Skeletal muscle satellite cell (primary cell): ENCODE data around the gene FAM13C.

ENCODE experiments used
- H3K27me3 ChIP-seq: 2 replicates; pipeline ENCODE4 v1.7.0; 2013; ENCODE audit warnings: low read length; ENCODE audit not compliant: control insufficient read depth, insufficient read depth
- H3K36me3 ChIP-seq: 2 replicates; pipeline ENCODE4 v1.7.0; 2013; ENCODE audit warnings: mild to moderate bottlenecking, control low read depth, low read length; ENCODE audit not compliant: insufficient read depth
- H3K4me1 ChIP-seq: 2 replicates; pipeline ENCODE4 v1.7.0; 2013; ENCODE audit warnings: low read length; ENCODE audit not compliant: control insufficient read depth, insufficient read depth
- H3K4me2 ChIP-seq: 2 replicates; pipeline ENCODE4 v1.7.0; 2013; ENCODE audit warnings: mild to moderate bottlenecking, low read length
- H3K4me3 ChIP-seq: 2 replicates; pipeline ENCODE4 v1.7.0; 2013; ENCODE audit warnings: low read length
- H3K9ac ChIP-seq: 2 replicates; pipeline ENCODE4 v1.7.0; 2013; ENCODE audit warnings: mild to moderate bottlenecking, low read depth, low read length, moderate library complexity
- H3K9me3 ChIP-seq: replicated peaks from 2 replicates; pipeline ENCODE4 v1.7.0; 2013; ENCODE audit warnings: mild to moderate bottlenecking, control low read depth, low read length

The FAM13C gene

GRCh38 chr10:59287587-59288255, 74.6 kb downstream of the FAM13C start:
- peaks cover 13% of the 10 kb centered on the region for H3K4me1 ChIP-seq
- no peak overlapping the region for H3K4me2 ChIP-seq
- no peaks in the 10 kb centered on the region for H3K9me3 ChIP-seq
- no peak overlapping the region for H3K4me3 ChIP-seq
- H3K36me3 ChIP-seq: no peaks in the 10 kb centered on the region
- no peak overlapping the region for H3K9ac ChIP-seq
- no peaks in the 10 kb centered on the region for H3K27me3 ChIP-seq

GRCh38 chr10:59285848-59286247, 76.5 kb downstream of the FAM13C start:
- no peak overlapping the region for H3K9ac ChIP-seq
- H3K36me3 ChIP-seq: no peaks in the 10 kb centered on the region
- H3K4me1 ChIP-seq: peaks cover 13% of the 10 kb centered on the region
- H3K27me3 ChIP-seq: no peaks in the 10 kb centered on the region
- H3K4me3 ChIP-seq: no peak overlapping the region
- no peaks in the 10 kb centered on the region for H3K9me3 ChIP-seq
- H3K4me2 ChIP-seq: no peak overlapping the region

GRCh38 chr10:59285073-59285472, 77.3 kb downstream of the FAM13C start:
- Histone ChIP-seq H3K36me3 (no peaks in the 10 kb centered on the region), H3K9me3 (no peaks in the 10 kb centered on the region), H3K27me3 (no peaks in the 10 kb centered on the region), H3K4me3 (no peak overlapping the region), H3K4me2 (no peak overlapping the region), H3K9ac (no peak overlapping the region), H3K4me1 (peaks cover 13% of the 10 kb centered on the region)

GRCh38 chr10:59284118-59284975, 78.0 kb downstream of the FAM13C start:
- H3K4me3 ChIP-seq: peak overlapping the region; percentile 27
- H3K27me3 ChIP-seq: no peaks in the 10 kb centered on the region
- H3K4me1 ChIP-seq: peaks cover 13% of the 10 kb centered on the region
- peak overlapping the region; percentile 24 for H3K9ac ChIP-seq
- peak overlapping the region; percentile 70 for H3K4me2 ChIP-seq
- H3K36me3 ChIP-seq: no peaks in the 10 kb centered on the region
- H3K9me3 ChIP-seq: no peaks in the 10 kb centered on the region

GRCh38 chr10:59283456-59284091, 78.8 kb downstream of the FAM13C start:
- Histone ChIP-seq H3K4me1 (peaks cover 13% of the 10 kb centered on the region), H3K9me3 (no peaks in the 10 kb centered on the region), H3K36me3 (no peaks in the 10 kb centered on the region), H3K9ac (peak overlapping the region; percentile 24), H3K4me2 (peak overlapping the region; percentile 70), H3K4me3 (peak overlapping the region; percentile 35), H3K27me3 (no peaks in the 10 kb centered on the region)

GRCh38 chr10:59281861-59282260, 80.5 kb downstream of the FAM13C start:
- no peak overlapping the region for H3K4me2 ChIP-seq
- peaks cover 13% of the 10 kb centered on the region for H3K4me1 ChIP-seq
- H3K4me3 ChIP-seq: no peak overlapping the region
- H3K9me3 ChIP-seq: no peaks in the 10 kb centered on the region
- H3K27me3 ChIP-seq: no peaks in the 10 kb centered on the region
- no peaks in the 10 kb centered on the region for H3K36me3 ChIP-seq
- H3K9ac ChIP-seq: no peak overlapping the region

GRCh38 chr10:59279991-59280505, 82.3 kb downstream of the FAM13C start:
- no peaks in the 10 kb centered on the region for H3K36me3 ChIP-seq
- H3K27me3 ChIP-seq: no peaks in the 10 kb centered on the region
- no peak overlapping the region for H3K4me2 ChIP-seq
- H3K4me1 ChIP-seq: peaks cover 13% of the 10 kb centered on the region
- H3K4me3 ChIP-seq: no peak overlapping the region
- H3K9ac ChIP-seq: no peak overlapping the region
- H3K9me3 ChIP-seq: no peaks in the 10 kb centered on the region

- Histone ChIP-seq H3K9me3 (no peaks in the 10 kb centered on the region), H3K4me3 (no peak overlapping the region), H3K27me3 (no peaks in the 10 kb centered on the region), H3K9ac (no peak overlapping the region), H3K4me1 (peaks cover 13% of the 10 kb centered on the region), H3K4me2 (no peak overlapping the region), H3K36me3 (no peaks in the 10 kb centered on the region)
Measured at GRCh38 chr10:59279476-59279875, 82.9 kb downstream of the FAM13C start.

- Histone ChIP-seq H3K4me1 (no peaks in the 10 kb centered on the region), H3K4me2 (no peak overlapping the region), H3K27me3 (no peaks in the 10 kb centered on the region), H3K4me3 (no peak overlapping the region), H3K9ac (no peak overlapping the region), H3K36me3 (no peaks in the 10 kb centered on the region), H3K9me3 (no peaks in the 10 kb centered on the region)
Measured at GRCh38 chr10:59276919-59277318, 85.4 kb downstream of the FAM13C start.

GRCh38 chr10:59276133-59276532, 86.2 kb downstream of the FAM13C start:
- Histone ChIP-seq H3K9ac (no peak overlapping the region), H3K4me3 (no peak overlapping the region), H3K36me3 (no peaks in the 10 kb centered on the region)

GRCh38 chr10:59273445-59273844, 88.9 kb downstream of the FAM13C start:
- Histone ChIP-seq H3K9me3 (no peaks in the 10 kb centered on the region), H3K36me3 (no peaks in the 10 kb centered on the region), H3K27me3 (no peaks in the 10 kb centered on the region), H3K4me2 (no peak overlapping the region), H3K4me1 (no peaks in the 10 kb centered on the region), H3K9ac (no peak overlapping the region), H3K4me3 (no peak overlapping the region)

More at GRCh38 chr10:59276133-59276532, 86.2 kb downstream of the FAM13C start:
- H3K4me1 ChIP-seq: no peaks in the 10 kb centered on the region
- no peaks in the 10 kb centered on the region for H3K27me3 ChIP-seq
- no peaks in the 10 kb centered on the region for H3K9me3 ChIP-seq
- H3K4me2 ChIP-seq: no peak overlapping the region
